ENCODE results near the gene B4GALT5.
"Not testable (repeated sequence)": the region's sequence is repeated elsewhere in the genome, so short reads cannot be mapped to it uniquely, and the experiment has no call there.

Gene B4GALT5

GRCh38 chr20:49615401-49616153 is 98.1 kb downstream of the B4GALT5 start:
- Histone ChIP-seq H3K9ac (no peak overlapping the region), H3K4me1 (peaks cover 2% of the 10 kb centered on the region), H3K27ac (no peak overlapping the region), H3K9me3 (ENCODE audit: control insufficient read depth, low read length) (no peaks in the 10 kb centered on the region), H3K4me2 (ENCODE audit: low read length) (no peak overlapping the region), H3K36me3 (ENCODE audit: control insufficient read depth, insufficient read depth, low read length) (no peaks in the 10 kb centered on the region), H3K27me3 (ENCODE audit: control insufficient read depth, insufficient read depth, low read length) (no peaks in the 10 kb centered on the region), H3K79me2 (no peaks in the 10 kb centered on the region), H3K4me3 (ENCODE audit: low read depth, low read length) (no peak overlapping the region), H2AFZ (no peak overlapping the region)
- no peak for TF ChIP-seq CTCF (IDR thresholded peaks at IDR 0.05)

GRCh38 chr20:49615051-49615400 is 98.7 kb downstream of the B4GALT5 start:
- not testable (repeated sequence) for H2AFZ ChIP-seq; H3K4me1 ChIP-seq; H3K9me3 ChIP-seq (ENCODE audit: control insufficient read depth, low read length); H3K4me2 ChIP-seq (ENCODE audit: low read length); H3K27ac ChIP-seq; H3K79me2 ChIP-seq; H3K4me3 ChIP-seq (ENCODE audit: low read depth, low read length); H3K27me3 ChIP-seq (ENCODE audit: control insufficient read depth, insufficient read depth, low read length); H3K36me3 ChIP-seq (ENCODE audit: control insufficient read depth, insufficient read depth, low read length); H3K9ac ChIP-seq

DNA sequence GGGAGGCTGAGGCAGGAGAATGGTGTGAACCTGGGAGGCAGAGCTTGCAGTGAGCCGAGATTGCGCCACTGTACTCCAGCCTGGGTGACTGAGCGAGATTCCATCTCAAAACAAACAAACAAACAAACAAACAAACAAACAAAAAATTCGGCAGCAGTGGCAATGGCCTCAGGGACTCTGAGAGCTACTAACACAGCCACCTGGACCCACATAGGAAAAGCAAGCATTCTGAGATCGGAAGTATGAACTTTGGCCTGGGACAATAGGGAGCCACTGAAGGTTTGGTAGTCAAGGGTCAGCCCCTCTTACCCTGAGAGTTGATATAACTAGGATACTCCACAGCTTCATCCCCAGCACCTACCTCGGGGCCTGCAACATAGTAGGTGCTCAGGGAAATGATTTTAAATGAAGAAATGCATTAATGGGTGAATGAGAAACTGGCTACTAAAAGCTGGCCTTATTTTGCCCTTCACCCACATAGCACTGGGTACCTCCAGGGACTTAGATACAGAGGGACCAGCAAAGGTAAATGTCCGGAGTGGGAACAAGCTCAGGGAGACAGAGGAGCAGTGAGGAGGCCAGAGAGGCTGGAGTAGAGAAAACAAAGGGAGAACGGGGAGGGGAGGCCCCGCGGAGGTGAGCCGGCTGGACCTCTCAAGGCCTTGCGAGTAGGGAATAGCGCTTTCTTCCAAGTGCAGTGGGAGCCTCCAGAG is 99.2 kb downstream of the B4GALT5 start:
- Histone ChIP-seq H3K9ac (no peak overlapping the region), H3K79me2 (no peaks in the 10 kb centered on the region), H3K9me3 (ENCODE audit: control insufficient read depth, low read length) (no peaks in the 10 kb centered on the region), H3K27ac (no peak overlapping the region), H3K4me3 (ENCODE audit: low read depth, low read length) (no peak overlapping the region), H3K4me2 (ENCODE audit: low read length) (no peak overlapping the region), H3K4me1 (peaks cover 2% of the 10 kb centered on the region), H3K27me3 (ENCODE audit: control insufficient read depth, insufficient read depth, low read length) (no peaks in the 10 kb centered on the region), H2AFZ (no peak overlapping the region), H3K36me3 (ENCODE audit: control insufficient read depth, insufficient read depth, low read length) (no peaks in the 10 kb centered on the region)
- TF ChIP-seq CTCF (IDR thresholded peaks at IDR 0.05) = no peak

DNA sequence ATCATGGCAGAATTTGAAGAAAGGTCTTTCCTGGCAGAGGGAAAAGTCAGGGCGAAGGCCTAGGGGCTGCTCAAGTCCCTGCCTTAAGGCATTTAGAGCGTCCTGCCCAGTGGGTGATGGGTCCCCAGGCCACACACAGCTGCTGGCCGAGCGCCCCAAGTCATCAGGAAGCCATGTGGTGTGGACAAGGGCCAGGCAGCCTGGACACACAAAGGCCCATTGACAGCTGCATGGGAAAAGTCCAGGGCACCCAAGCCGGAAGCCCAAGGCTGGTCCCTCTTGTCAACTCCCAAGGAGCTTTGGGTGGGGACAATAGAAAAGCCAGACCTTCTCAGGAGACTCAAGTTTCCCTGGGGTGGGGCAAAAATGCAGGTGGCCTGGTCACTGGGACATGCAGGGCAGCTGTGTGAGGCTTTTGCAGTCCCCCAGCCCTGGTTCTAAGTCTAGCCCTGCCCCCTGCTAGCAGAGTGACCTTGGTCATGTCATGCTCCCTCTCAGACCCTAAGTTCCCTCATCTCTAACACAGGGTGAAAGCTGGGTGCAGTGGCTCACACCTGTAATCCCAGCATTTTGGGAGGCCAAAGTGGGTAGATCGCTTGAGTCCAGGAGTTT is 101.4 kb downstream of the B4GALT5 start:
- Histone ChIP-seq H3K9ac (no peak overlapping the region), H3K4me3 (ENCODE audit: low read depth, low read length) (no peak overlapping the region), H3K9me3 (ENCODE audit: control insufficient read depth, low read length) (no peaks in the 10 kb centered on the region), H3K4me1 (peaks cover 9% of the 10 kb centered on the region), H3K79me2 (no peaks in the 10 kb centered on the region), H3K27me3 (ENCODE audit: control insufficient read depth, insufficient read depth, low read length) (no peaks in the 10 kb centered on the region), H3K4me2 (ENCODE audit: low read length) (no peak overlapping the region), H3K27ac (no peak overlapping the region), H3K36me3 (ENCODE audit: control insufficient read depth, insufficient read depth, low read length) (no peaks in the 10 kb centered on the region), H2AFZ (no peak overlapping the region)
- TF ChIP-seq CTCF (IDR thresholded peaks at IDR 0.05) = no peak

GRCh38 chr20:49611539-49612126 is 102.0 kb downstream of the B4GALT5 start:
- not testable (repeated sequence) for H3K9ac ChIP-seq; H3K4me1 ChIP-seq; H3K27me3 ChIP-seq (ENCODE audit: control insufficient read depth, insufficient read depth, low read length); H3K9me3 ChIP-seq (ENCODE audit: control insufficient read depth, low read length); H3K27ac ChIP-seq; H3K4me3 ChIP-seq (ENCODE audit: low read depth, low read length); H3K36me3 ChIP-seq (ENCODE audit: control insufficient read depth, insufficient read depth, low read length); H3K79me2 ChIP-seq
- H3K4me2 ChIP-seq (ENCODE audit: low read length) = peak overlapping the region; percentile 65
- H2AFZ ChIP-seq = peak overlapping the region; percentile 74
